Upper lobe of left lung (tissue), 6 donors: ENCODE measurements around the gene MCOLN2. TPM values are rescaled to one million over a fixed set of nuclear protein-coding genes. Genes with fewer than 3 reads are reported as not detected.
A peak's percentile ranks its signal among the peaks of the same experiment; 100 is the strongest.
"Not testable (repeated sequence)": the region's sequence is repeated elsewhere in the genome, so short reads cannot be mapped to it uniquely, and the experiment has no call there.

Experiments
- ATAC-seq, 2 donors: fragments of 200-7000 bp; cut with Tn5 transposase; one replicate each; pipeline ENCODE4 v1.9.1; 2022; ENCODE audit warnings: mild to moderate bottlenecking in 2 of 2, moderate library complexity in 2 of 2; ENCODE audit not compliant: low FRiP score in 2 of 2
- DNase-seq, 2 donors: peaks; one replicate each; pipeline ENCODE4 v3.0.0-alpha.2; 2019 to 2020
- H3K27ac ChIP-seq, 4 donors: fragments of 200-600 bp; sonication (generic); one replicate each; pipeline ENCODE4 v1.5.1; 2016 to 2019
- H3K27me3 ChIP-seq, 4 donors: fragments of 200-600 bp; sonication (generic); one replicate each; pipeline ENCODE4 v1.5.1; 2017 to 2019
- H3K36me3 ChIP-seq, 4 donors: fragments of 200-600 bp; sonication (generic); one replicate each; pipeline ENCODE4 v1.5.1; 2016 to 2019
- H3K4me1 ChIP-seq, 4 donors: fragments of 200-600 bp; sonication (generic); one replicate each; pipeline ENCODE4 v1.5.1; 2018 to 2019
- H3K4me3 ChIP-seq, 4 donors: fragments of 200-600 bp; sonication (generic); one replicate each; pipeline ENCODE4 v1.5.1; 2017 to 2019; ENCODE audit warnings: mild to moderate bottlenecking in 2 of 4, moderate library complexity in 1 of 4
- H3K9me3 ChIP-seq, 4 donors: fragments of 200-600 bp; sonication (generic); one replicate each; pipeline ENCODE4 v1.5.1; 2018 to 2019
- CTCF ChIP-seq, 6 experiments: fragments of 450-650 bp in 4 of 6; fragments of 200-600 bp in 2 of 6; sonication (generic) in 2 of 6; IDR thresholded peaks; one replicate each; pipeline ENCODE4 v1.5.1; 2016 to 2019; ENCODE audit warnings: antibody characterized with exemption in 6 of 6
- EP300 ChIP-seq, 4 donors: sonication (generic); formaldehyde crosslinking; IDR thresholded peaks; one replicate each; pipeline ENCODE4 v1.5.1; 2017; ENCODE audit warnings: antibody characterized with exemption in 4 of 4, control low read depth in 2 of 4
- POLR2A ChIP-seq, 4 donors: fragments of 450-650 bp; IDR thresholded peaks; one replicate each; pipeline ENCODE4 v1.5.1; 2016 to 2017; ENCODE audit warnings: antibody characterized with exemption in 4 of 4, mild to moderate bottlenecking in 2 of 4
- POLR2AphosphoS5 ChIP-seq, 2 donors: sonication (generic); formaldehyde crosslinking; IDR thresholded peaks; one replicate each; pipeline ENCODE4 v1.5.1; 2017; ENCODE audit warnings: antibody characterized with exemption in 2 of 2
- WGBS, 2 donors: methylation state at CpG; one replicate each; pipeline ENCODE4 v1.1.5; 2017 to 2018; 5-methylcytosine and 5-hydroxymethylcytosine counted together
- total RNA-seq, 6 donors: library from RNA; depleted of rRNA in 4 of 6; stranded (reverse); fragments of >200 nt in 4 of 6; gene quantifications; one replicate each; pipeline versions ENCODE4 v1.1.0 to v1.2.1, GENCODE V29; 2016 to 2021
- donor health status: DM: no; HTN: no; CAD: no; lungs with moderate emphysema.
- donor health status: DM: no; HTN: yes; CAD: no; lungs with severe emphysema.

MCOLN2 gene
- total RNA-seq, 6 donors from 2014 or later: 5.8 to 41.9 (median 7.4) TPM

GRCh38 chr1:84916897-84917296 lies 80.0 kb downstream of the MCOLN2 start:
- 77 to 86% methylated on average over 4 of the region's 4 CpGs for WGBS, 2 donors
- ATAC-seq (no peak), DNase-seq (no peak)
- no peak for TF ChIP-seq POLR2AphosphoS5 (IDR thresholded peaks at IDR 0.05)
- no peak for TF ChIP-seq EP300 (IDR thresholded peaks at IDR 0.05)
- TF ChIP-seq POLR2A (IDR thresholded peaks at IDR 0.05): no peak
- no peak for TF ChIP-seq CTCF (IDR thresholded peaks at IDR 0.05)
- H3K27me3 ChIP-seq: no peaks in the 10 kb centered on the region
- H3K4me3 ChIP-seq: no peak overlapping the region
- H3K4me1 ChIP-seq: peaks cover 0 to 6% (median 4%) of the 10 kb centered on the region in 4 donors
- no peaks in the 10 kb centered on the region for H3K36me3 ChIP-seq
- H3K9me3 ChIP-seq: no peaks in the 10 kb centered on the region
- H3K27ac ChIP-seq: no peak overlapping the region

GRCh38 chr1:84913555-84913892 lies 83.4 kb downstream of the MCOLN2 start:
- Histone ChIP-seq H3K9me3 (no peaks in the 10 kb centered on the region), H3K27ac (no peak overlapping the region), H3K36me3 (no peaks in the 10 kb centered on the region), H3K27me3 (no peaks in the 10 kb centered on the region), H3K4me1 (peaks cover 0 to 6% (median 4%) of the 10 kb centered on the region in 4 donors), H3K4me3 (no peak overlapping the region)
- 35 to 39% methylated on average over 4 of the region's 4 CpGs for WGBS, 2 donors
- TF ChIP-seq POLR2A (IDR thresholded peaks at IDR 0.05): no peak
- TF ChIP-seq EP300 (IDR thresholded peaks at IDR 0.05): no peak
- TF ChIP-seq CTCF (IDR thresholded peaks at IDR 0.05): no peak
- no peak for TF ChIP-seq POLR2AphosphoS5 (IDR thresholded peaks at IDR 0.05)
- DNase-seq: no peak
- peak in 1 of 2 donors; percentile 83 for ATAC-seq

GRCh38 chr1:84912726-84913554 lies 84.0 kb downstream of the MCOLN2 start:
- H3K4me1 ChIP-seq: peaks cover 0 to 6% (median 4%) of the 10 kb centered on the region in 4 donors
- no peaks in the 10 kb centered on the region for H3K36me3 ChIP-seq
- WGBS, 2 donors: 71% methylated on average over 3 of the region's 3 CpGs
- ATAC-seq: no peak
- no peaks in the 10 kb centered on the region for H3K9me3 ChIP-seq
- DNase-seq: no peak
- no peak for TF ChIP-seq POLR2AphosphoS5 (IDR thresholded peaks at IDR 0.05)
- TF ChIP-seq POLR2A (IDR thresholded peaks at IDR 0.05): no peak
- TF ChIP-seq CTCF (IDR thresholded peaks at IDR 0.05): no peak
- no peak for TF ChIP-seq EP300 (IDR thresholded peaks at IDR 0.05)
- H3K4me3 ChIP-seq: no peak overlapping the region
- no peak overlapping the region for H3K27ac ChIP-seq
- H3K27me3 ChIP-seq: no peaks in the 10 kb centered on the region

- not testable (repeated sequence) for ATAC-seq
- WGBS, 2 donors: 87 to 94% methylated on average over 4 of the region's 4 CpGs
Measured at GRCh38 chr1:84908746-84909464, 88.0 kb downstream of the MCOLN2 start.

GRCh38 chr1:84907095-84907827 lies 89.7 kb downstream of the MCOLN2 start:
- WGBS, 2 donors: 76 to 82% methylated on average over 6 of the region's 6 CpGs

More at GRCh38 chr1:84908746-84909464, 88.0 kb downstream of the MCOLN2 start:
- H3K9me3 ChIP-seq, H3K4me3 ChIP-seq, H3K27me3 ChIP-seq, H3K27ac ChIP-seq, DNase-seq, H3K4me1 ChIP-seq, H3K36me3 ChIP-seq: not testable (repeated sequence)

GRCh38 chr1:84902727-84903126 lies 94.2 kb downstream of the MCOLN2 start:
- 78 to 89% methylated on average over 7 of the region's 7 CpGs for WGBS, 2 donors

More at GRCh38 chr1:84907095-84907827, 89.7 kb downstream of the MCOLN2 start:
- Histone ChIP-seq H3K36me3 (no peaks in the 10 kb centered on the region), H3K27ac (no peak overlapping the region), H3K4me3 (no peak overlapping the region), H3K27me3 (no peaks in the 10 kb centered on the region), H3K4me1 (no peaks in the 10 kb centered on the region), H3K9me3 (no peaks in the 10 kb centered on the region)
- TF ChIP-seq POLR2A (IDR thresholded peaks at IDR 0.05) (no peak), CTCF (IDR thresholded peaks at IDR 0.05) (no peak), POLR2AphosphoS5 (IDR thresholded peaks at IDR 0.05) (no peak), EP300 (IDR thresholded peaks at IDR 0.05) (no peak)
- no peak for ATAC-seq
- no peak for DNase-seq

More at GRCh38 chr1:84902727-84903126, 94.2 kb downstream of the MCOLN2 start:
- H3K27me3 ChIP-seq, H3K36me3 ChIP-seq, H3K4me3 ChIP-seq, H3K9me3 ChIP-seq, ATAC-seq, H3K4me1 ChIP-seq, DNase-seq, H3K27ac ChIP-seq: not testable (repeated sequence)
